ENCODE data around the gene YARS1. TPM values are rescaled to one million over a fixed set of nuclear protein-coding genes. Genes with fewer than 3 reads are reported as not detected.

The YARS1 gene
- total RNA-seq, 6 donors from 2014 or later = 82.1 to 110 (median 95.1) TPM

DNA sequence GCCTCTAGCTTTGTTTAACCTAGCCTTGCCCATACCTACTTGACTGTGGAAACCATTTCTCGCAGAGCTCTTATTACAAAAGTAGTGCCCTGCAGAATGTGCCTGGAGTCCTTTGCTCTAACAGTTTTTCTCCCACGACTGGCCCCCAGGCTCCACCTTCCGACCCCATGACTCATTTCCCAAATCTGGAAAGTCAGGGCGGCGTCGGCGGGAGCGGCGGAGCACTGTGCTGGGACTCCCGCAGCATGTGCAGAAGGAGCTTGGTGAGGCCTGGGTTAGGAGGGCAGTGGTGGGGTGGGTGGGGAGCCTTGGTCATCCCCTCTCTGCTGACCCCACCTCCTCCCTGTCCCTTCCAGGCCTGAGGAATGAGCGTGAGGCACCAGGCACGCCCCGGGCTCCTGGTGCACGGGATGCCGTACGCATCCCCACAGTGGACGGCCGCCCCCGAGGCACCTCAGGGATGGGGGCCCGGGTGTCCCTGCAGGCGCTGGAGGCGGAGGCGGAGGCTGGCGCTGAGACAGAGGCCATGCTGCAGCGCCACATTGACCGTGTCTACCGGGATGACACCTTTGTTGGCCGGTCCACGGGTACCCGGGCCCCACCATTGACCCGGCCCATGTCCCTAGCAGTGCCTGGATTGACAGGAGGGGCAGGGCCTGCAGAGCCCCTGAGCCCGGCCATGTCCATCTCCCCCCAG is 47.5 kb downstream of the YARS1 start:
- H3K27ac ChIP-seq = no peak overlapping the region
- no peak overlapping the region for H3K4me3 ChIP-seq
- H3K27me3 ChIP-seq = no peaks in the 10 kb centered on the region
- H3K4me1 ChIP-seq = peaks cover 19 to 56% (median 38%) of the 10 kb centered on the region in 4 donors
- 83 to 85% methylated on average over 23 to 30 of the region's 32 CpGs for whole genome bisulfite sequencing, 2 donors
- DNase-seq (peak in 1 of 2 donors; percentile 78), ATAC-seq (ENCODE audit: low FRiP score in 2 of 2) (peak in 1 of 2 donors; percentile 55)
- H3K36me3 ChIP-seq = peaks cover 2 to 35% (median 25%) of the 10 kb centered on the region in 4 donors
- no peaks in the 10 kb centered on the region for H3K9me3 ChIP-seq
- TF ChIP-seq POLR2A (IDR thresholded peaks at IDR 0.05) = no peak
- TF ChIP-seq, protein P1, sequence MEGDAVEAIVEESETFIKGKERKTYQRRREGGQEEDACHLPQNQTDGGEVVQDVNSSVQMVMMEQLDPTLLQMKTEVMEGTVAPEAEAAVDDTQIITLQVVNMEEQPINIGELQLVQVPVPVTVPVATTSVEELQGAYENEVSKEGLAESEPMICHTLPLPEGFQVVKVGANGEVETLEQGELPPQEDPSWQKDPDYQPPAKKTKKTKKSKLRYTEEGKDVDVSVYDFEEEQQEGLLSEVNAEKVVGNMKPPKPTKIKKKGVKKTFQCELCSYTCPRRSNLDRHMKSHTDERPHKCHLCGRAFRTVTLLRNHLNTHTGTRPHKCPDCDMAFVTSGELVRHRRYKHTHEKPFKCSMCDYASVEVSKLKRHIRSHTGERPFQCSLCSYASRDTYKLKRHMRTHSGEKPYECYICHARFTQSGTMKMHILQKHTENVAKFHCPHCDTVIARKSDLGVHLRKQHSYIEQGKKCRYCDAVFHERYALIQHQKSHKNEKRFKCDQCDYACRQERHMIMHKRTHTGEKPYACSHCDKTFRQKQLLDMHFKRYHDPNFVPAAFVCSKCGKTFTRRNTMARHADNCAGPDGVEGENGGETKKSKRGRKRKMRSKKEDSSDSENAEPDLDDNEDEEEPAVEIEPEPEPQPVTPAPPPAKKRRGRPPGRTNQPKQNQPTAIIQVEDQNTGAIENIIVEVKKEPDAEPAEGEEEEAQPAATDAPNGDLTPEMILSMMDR (IDR thresholded peaks at IDR 0.05) = no peak

DNA sequence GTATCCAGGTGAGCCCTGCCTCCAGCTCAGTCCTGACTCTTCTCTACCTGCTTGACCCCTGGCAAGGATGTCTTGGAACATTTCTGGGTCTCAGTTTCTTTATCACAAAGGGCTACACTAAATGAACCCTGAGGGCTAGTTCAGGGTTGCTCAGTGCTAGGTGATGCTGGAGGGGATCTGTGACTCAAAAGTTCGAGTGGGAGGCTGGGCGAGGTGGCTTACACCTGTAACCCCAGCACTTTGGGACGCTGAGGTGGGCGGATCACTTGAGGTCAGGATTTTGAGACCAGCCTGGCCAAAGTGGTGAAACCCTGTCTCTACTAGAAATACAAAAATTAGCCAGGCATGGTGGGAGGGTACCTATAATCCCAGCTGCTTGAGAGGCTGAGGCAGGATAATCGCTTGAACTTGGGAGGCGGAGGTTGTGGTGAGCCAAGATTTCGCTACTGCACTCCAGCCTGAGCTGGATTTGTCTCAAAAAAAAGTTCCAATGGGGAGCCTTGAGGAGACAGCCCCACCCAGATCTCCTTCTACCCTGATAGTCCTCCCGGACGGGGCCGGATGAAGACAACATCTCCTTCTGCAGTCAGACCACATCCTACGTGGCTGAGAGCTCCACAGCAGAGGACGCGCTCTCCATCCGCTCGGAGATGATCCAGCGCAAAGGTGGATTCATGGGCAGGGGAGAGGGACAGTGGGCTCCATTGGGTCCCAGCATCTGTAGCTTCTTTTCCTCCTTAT is 48.9 kb downstream of the YARS1 start:
- Histone ChIP-seq H3K4me3 (no peak overlapping the region), H3K27ac (peak overlapping the region in 2 of 4 donors; percentile 46 to 59), H3K4me1 (peaks cover 19 to 53% (median 36%) of the 10 kb centered on the region in 4 donors), H3K9me3 (no peaks in the 10 kb centered on the region), H3K36me3 (peaks cover 2 to 21% (median 15%) of the 10 kb centered on the region in 4 donors), H3K27me3 (no peaks in the 10 kb centered on the region)
- TF ChIP-seq, protein P1 (IDR thresholded peaks at IDR 0.05) = no peak
- no peak for TF ChIP-seq POLR2A (IDR thresholded peaks at IDR 0.05)
- TF ChIP-seq EP300 (IDR thresholded peaks at IDR 0.05) = no peak
- no peak for TF ChIP-seq POLR2AphosphoS5 (IDR thresholded peaks at IDR 0.05)
- DNase-seq (no peak), ATAC-seq (ENCODE audit: low FRiP score in 2 of 2) (no peak)
- 84 to 87% methylated on average over 16 of the region's 16 CpGs for WGBS, 2 donors

DNA sequence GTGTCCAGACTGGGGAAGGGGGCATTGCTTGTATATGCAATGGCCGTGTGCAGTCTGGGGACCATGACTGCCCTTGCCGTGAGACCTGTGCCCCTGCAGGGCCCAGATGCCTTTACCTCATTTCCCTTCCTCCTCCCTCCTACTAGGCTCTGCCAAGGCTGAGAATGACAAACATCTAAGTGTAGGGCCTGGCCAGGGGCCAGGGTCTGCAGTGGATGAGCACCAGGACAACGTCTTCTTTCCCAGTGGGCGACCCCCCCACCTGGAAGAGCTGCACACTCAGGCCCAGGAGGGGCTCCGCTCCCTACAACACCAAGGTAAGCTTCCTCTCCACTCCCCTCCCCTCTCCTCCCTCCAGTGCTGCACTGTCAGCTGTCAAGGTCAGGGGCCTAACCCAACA is 49.5 kb downstream of the YARS1 start:
- ATAC-seq (ENCODE audit: low FRiP score in 2 of 2) (no peak), DNase-seq (no peak)
- Histone ChIP-seq H3K4me1 (peaks cover 16 to 48% (median 33%) of the 10 kb centered on the region in 4 donors), H3K4me3 (no peak overlapping the region), H3K36me3 (peaks cover 2 to 17% (median 12%) of the 10 kb centered on the region in 4 donors), H3K27ac (peak overlapping the region in 2 of 4 donors; percentile 46 to 59), H3K27me3 (no peaks in the 10 kb centered on the region), H3K9me3 (no peaks in the 10 kb centered on the region)
- TF ChIP-seq POLR2A (IDR thresholded peaks at IDR 0.05) (no peak), EP300 (IDR thresholded peaks at IDR 0.05) (no peak), POLR2AphosphoS5 (IDR thresholded peaks at IDR 0.05) (no peak)
- TF ChIP-seq, protein P1 (IDR thresholded peaks at IDR 0.05) = no peak
- 7 to 40% methylated on average over 2 to 5 of the region's 5 CpGs for WGBS, 2 donors

DNA sequence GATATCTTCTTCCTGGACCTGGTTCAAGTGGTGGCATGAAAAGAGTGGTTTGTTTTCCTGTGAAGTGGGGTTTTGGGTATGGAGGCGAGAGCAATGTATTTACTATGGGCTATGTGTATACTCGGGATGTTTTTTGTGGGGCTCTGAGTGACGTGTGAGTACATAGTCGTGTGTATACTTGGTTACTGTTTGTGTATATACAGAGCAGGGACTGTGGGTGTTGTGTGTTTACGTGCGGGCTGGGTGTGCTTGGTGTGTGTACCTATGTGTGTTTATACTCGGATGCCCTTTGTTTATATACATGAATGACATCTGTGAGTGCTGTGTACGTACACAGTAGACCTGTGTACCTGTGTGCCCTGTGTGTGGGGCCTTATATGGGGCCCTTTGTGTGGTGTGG is 50.0 kb downstream of the YARS1 start:
- Histone ChIP-seq H3K9me3 (no peaks in the 10 kb centered on the region), H3K4me1 (peaks cover 17 to 48% (median 34%) of the 10 kb centered on the region in 4 donors), H3K27me3 (no peaks in the 10 kb centered on the region), H3K27ac (peak overlapping the region in 1 of 4 donors; percentile 46), H3K4me3 (no peak overlapping the region), H3K36me3 (peaks cover 2 to 17% (median 12%) of the 10 kb centered on the region in 4 donors)
- 39 to 53% methylated on average over 8 of the region's 8 CpGs for WGBS, 2 donors
- no peak for TF ChIP-seq EP300 (IDR thresholded peaks at IDR 0.05)
- peak in 1 of 2 donors; percentile 47 for TF ChIP-seq POLR2AphosphoS5 (IDR thresholded peaks at IDR 0.05)
- DNase-seq (no peak), ATAC-seq (ENCODE audit: low FRiP score in 2 of 2) (no peak)

DNA sequence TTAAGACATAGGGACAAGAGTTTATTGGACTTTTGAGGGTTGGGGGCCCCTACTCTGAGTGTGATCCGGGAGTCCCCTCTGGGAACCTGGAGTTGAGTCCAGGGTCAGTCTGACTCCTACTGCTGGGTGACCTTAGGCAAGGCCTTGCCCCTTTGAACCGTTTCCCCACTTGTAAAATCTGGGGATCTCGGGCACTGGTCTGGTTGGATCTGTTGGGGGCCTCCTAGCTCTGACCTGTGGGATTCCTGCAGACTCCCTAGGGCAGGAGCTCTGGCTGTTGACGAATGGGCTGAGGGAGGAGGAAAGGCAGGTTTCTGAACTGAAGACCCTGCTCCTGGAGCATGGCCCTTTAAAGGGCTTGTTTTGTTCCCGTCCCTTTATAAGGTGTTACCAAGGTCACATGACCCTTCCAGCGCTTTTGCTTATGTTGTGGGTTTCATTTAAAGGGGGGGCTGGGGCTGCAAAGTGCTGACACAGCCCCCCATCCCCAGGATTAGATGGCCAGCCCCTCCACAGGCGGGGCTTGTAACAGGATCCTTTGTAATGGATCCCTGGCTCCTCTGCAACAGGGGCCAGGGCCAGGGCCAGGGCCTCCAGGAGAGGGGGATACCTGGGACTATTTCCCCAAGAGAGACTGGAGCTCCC is 50.7 kb downstream of the YARS1 start:
- H3K36me3 ChIP-seq = peaks cover 2 to 17% (median 12%) of the 10 kb centered on the region in 4 donors
- no peaks in the 10 kb centered on the region for H3K27me3 ChIP-seq
- ATAC-seq (ENCODE audit: low FRiP score in 2 of 2) = no peak
- TF ChIP-seq, protein P1 (IDR thresholded peaks at IDR 0.05) = no peak
- TF ChIP-seq EP300 (IDR thresholded peaks at IDR 0.05) = no peak
- no peak for TF ChIP-seq POLR2AphosphoS5 (IDR thresholded peaks at IDR 0.05)
- TF ChIP-seq POLR2A (IDR thresholded peaks at IDR 0.05) = no peak
- 64 to 65% methylated on average over 2 to 7 of the region's 7 CpGs for WGBS, 2 donors
- H3K27ac ChIP-seq = peak overlapping the region in 1 of 4 donors; percentile 46
- peaks cover 21 to 54% (median 38%) of the 10 kb centered on the region in 4 donors for H3K4me1 ChIP-seq
- no peaks in the 10 kb centered on the region for H3K9me3 ChIP-seq
- DNase-seq = no peak
- no peak overlapping the region for H3K4me3 ChIP-seq
